CD4-positive, alpha-beta T cell treated with Interleukin-17A for 1 hour (primary cell): Measurements from ENCODE around the gene FXR2.

Experiments used
- DNase-seq: peaks from one replicate; pipeline ENCODE4 v3.0.0-alpha.2; 2020

Gene FXR2

GRCh38 chr17:7569571-7569970 lies 45.1 kb downstream of the FXR2 start:
- DNase-seq = no peak

- DNase-seq = no peak
Measured at GRCh38 chr17:7563115-7563869, 51.4 kb downstream of the FXR2 start.

GRCh38 chr17:7562208-7562605 lies 52.5 kb downstream of the FXR2 start:
- DNase-seq = no peak

- peak; percentile 94 for DNase-seq
Measured at GRCh38 chr17:7561589-7562207, 53.0 kb downstream of the FXR2 start, which contains the start of gene SENP3. Gene SENP3 (plus strand): TSS chr17:7561919. CDS start chr17:7563077, 1,158 bp downstream.

GRCh38 chr17:7561028-7561575 lies 53.6 kb downstream of the FXR2 start:
- DNase-seq = peak; percentile 87

- DNase-seq = peak; percentile 67
Measured at GRCh38 chr17:7560172-7561027, 54.3 kb downstream of the FXR2 start.

GRCh38 chr17:7559320-7560171 lies 55.2 kb downstream of the FXR2 start:
- DNase-seq = no peak

- DNase-seq = no peak
Measured at GRCh38 chr17:7558544-7559319, 56.0 kb downstream of the FXR2 start, which contains the start of gene TNFSF13. Gene TNFSF13 (plus strand): TSS chr17:7558750. CDS start chr17:7559040, 290 bp downstream.

GRCh38 chr17:7557775-7558543 lies 56.7 kb downstream of the FXR2 start:
- DNase-seq = peak; percentile 31

- DNase-seq = no peak
Measured at GRCh38 chr17:7557147-7557764, 57.4 kb downstream of the FXR2 start.

GRCh38 chr17:7556627-7557026 lies 58.1 kb downstream of the FXR2 start:
- DNase-seq = no peak

GRCh38 chr17:7555320-7555948 lies 59.3 kb downstream of the FXR2 start:
- DNase-seq = no peak

GRCh38 chr17:7553356-7553755 lies 61.3 kb downstream of the FXR2 start:
- no peak for DNase-seq

- peak; percentile 65 for DNase-seq
Measured at GRCh38 chr17:7552621-7553051, 62.1 kb downstream of the FXR2 start.

- DNase-seq = no peak
Measured at GRCh38 chr17:7551396-7551795, 63.3 kb downstream of the FXR2 start.

- no peak for DNase-seq
Measured at GRCh38 chr17:7550344-7550743, 64.4 kb downstream of the FXR2 start.

GRCh38 chr17:7549401-7550055 lies 65.2 kb downstream of the FXR2 start:
- peak; percentile 53 for DNase-seq

GRCh38 chr17:7548585-7549400 lies 65.9 kb downstream of the FXR2 start, which contains the start of gene TNFSF12:
Gene TNFSF12 (plus strand): TSS chr17:7549058. CDS start chr17:7549154, 96 bp downstream.
- DNase-seq = peak; percentile 64
